T-cell (primary cell): ENCODE measurements around the gene CASQ1. TPM values are rescaled to one million over a fixed set of nuclear protein-coding genes. Genes with fewer than 3 reads are reported as not detected.

Experiments
- ATAC-seq, 4 experiments: fragments of 200-7000 bp in 3 of 4; fragments of 150-1000 bp in 1 of 4; cut with Tn5 transposase; replicated peaks in 1 of 4; 1 replicate in 3 of 4; 2 replicates in 1 of 4; pipeline ENCODE4 v1.10.0; 2021; ENCODE audit warnings: moderate library complexity in 3 of 4, mild to moderate bottlenecking in 2 of 4, moderate number of reproducible peaks in 1 of 4
- CTCF ChIA-PET, 2 donors: fragments of 300-600 bp; sonication (Branson Sonifier 250); formaldehyde crosslinking; loops; one replicate each; lab custom pipeline; 2022; ENCODE audit warnings: antibody characterized with exemption in 2 of 2; lab: Charles Lee
- POLR2A ChIA-PET, 2 donors: fragments of 300-600 bp; sonication (Branson Sonifier 250); formaldehyde crosslinking; loops; one replicate each; lab custom pipeline; 2022; ENCODE audit warnings: antibody characterized with exemption in 2 of 2; lab: Charles Lee
- DNase-seq, 35 experiments: peaks; one replicate each; pipeline versions ENCODE4 v3.0.0 to v3.0.0-alpha.2; 2013 to 2023
- H3K27ac ChIP-seq: one replicate; pipeline ENCODE4 v1.5.1; 2013; ENCODE audit warnings: low read length
- H3K27me3 ChIP-seq, 2 experiments: replicated peaks in 1 of 2; 1 replicate in 1 of 2; 2 replicates in 1 of 2; pipeline versions ENCODE4 v1.6.1 to v1.7.0; 2013; ENCODE audit warnings: low read length in 1 of 2, mixed read lengths in 1 of 2; ENCODE audit not compliant: control insufficient read depth in 2 of 2, insufficient read depth in 2 of 2; ENCODE audit errors: extremely low read depth in 1 of 2
- H3K36me3 ChIP-seq, 2 donors: 1 replicate in 1 of 2; 2 replicates in 1 of 2; pipeline versions ENCODE4 v1.6.1 to v1.7.0; 2013; ENCODE audit warnings: low read length in 1 of 2; ENCODE audit not compliant: control insufficient read depth in 2 of 2, insufficient read depth in 1 of 2; ENCODE audit errors: extremely low read depth in 1 of 2
- H3K4me1 ChIP-seq, 2 experiments: 1 replicate in 1 of 2; 2 replicates in 1 of 2; pipeline versions ENCODE4 v1.6.1 to v1.7.0; 2013; ENCODE audit warnings: low read length in 2 of 2, mixed read lengths in 1 of 2; ENCODE audit not compliant: insufficient read depth in 2 of 2, control insufficient read depth in 1 of 2; ENCODE audit errors: extremely low read depth in 1 of 2
- H3K4me3 ChIP-seq, 2 donors: 1 replicate in 1 of 2; 2 replicates in 1 of 2; pipeline versions ENCODE4 v1.5.1 to v1.7.0; 2013; ENCODE audit warnings: mild to moderate bottlenecking in 2 of 2, low read length in 1 of 2, moderate library complexity in 1 of 2; ENCODE audit not compliant: control insufficient read depth in 1 of 2; ENCODE audit errors: extremely low read depth in 1 of 2
- H3K9me3 ChIP-seq: 2 replicates; pipeline ENCODE4 v1.7.0; 2013
- H3K27ac Mint-ChIP-seq, 2 donors: one replicate each; pipeline ENCODE4 v1.8.0; 2020 to 2021; ENCODE audit warnings: mild to moderate bottlenecking in 2 of 2, mixed read lengths in 2 of 2
- H3K27me3 Mint-ChIP-seq, 2 donors: one replicate each; pipeline ENCODE4 v1.8.0; 2021 to 2022; ENCODE audit warnings: mixed read lengths in 2 of 2
- H3K36me3 Mint-ChIP-seq: one replicate; pipeline ENCODE4 v1.8.0; 2021; ENCODE audit warnings: mixed read lengths
- H3K4me1 Mint-ChIP-seq, 3 donors: one replicate each; pipeline ENCODE4 v1.8.0; 2020 to 2022; ENCODE audit warnings: mixed read lengths in 3 of 3, mild to moderate bottlenecking in 1 of 3
- H3K4me3 Mint-ChIP-seq, 3 donors: one replicate each; pipeline ENCODE4 v1.8.0; 2020 to 2022; ENCODE audit warnings: mild to moderate bottlenecking in 3 of 3, mixed read lengths in 3 of 3, moderate library complexity in 3 of 3
- H3K9me3 Mint-ChIP-seq, 3 donors: one replicate each; pipeline ENCODE4 v1.8.0; 2020 to 2022; ENCODE audit warnings: mixed read lengths in 3 of 3
- WGBS: methylation state at CpG from one replicate; pipeline ENCODE4 v1.1.5; 2013; ENCODE audit warnings: missing lambda C conversion rate; ENCODE audit not compliant: insufficient coverage; 5-methylcytosine and 5-hydroxymethylcytosine counted together
- total RNA-seq, 35 experiments: library from RNA in 6 of 35; stranded (reverse) in 6 of 35; fragments of 120-200 nt in 1 of 35; gene quantifications; one replicate each; pipeline versions ENCODE4 v1.2.1 to v1.2.4 and lab custom pipeline; 2013 to 2026

The CASQ1 gene
- total RNA-seq, 5 donors from 2014 or later (not counting 1 experiment from before 2014, with no cell fraction given) = not detected

- H3K36me3 Mint-ChIP-seq = peaks cover 60% of the 10 kb centered on the region
- Histone ChIP-seq H3K27ac (no peak overlapping the region), H3K36me3 (peaks cover 21 to 94% of the 10 kb centered on the region in 2 donors), H3K4me3 (no peak overlapping the region), H3K4me1 (no peaks in the 10 kb centered on the region), H3K27me3 (no peaks in the 10 kb centered on the region), H3K9me3 (no peaks in the 10 kb centered on the region)
- H3K4me3 Mint-ChIP-seq = no peak overlapping the region
- no peaks in the 10 kb centered on the region for H3K9me3 Mint-ChIP-seq
- ATAC-seq (no peak), DNase-seq (no peak)
- H3K27ac Mint-ChIP-seq = no peak overlapping the region
- WGBS = 96% methylated on average over 2 of the region's 2 CpGs
- ChIA-PET POLR2A (interaction anchor here in 1 of 2 donors (0.5 kb wide), 1 partner anchor 105 kb away, joined by 5 read pairs; no protein-coding TSS in a partner anchor), CTCF (interaction anchor here in 1 of 2 donors (0.6 kb wide), 1 partner anchor 242 kb away, joined by 4 read pairs; no protein-coding TSS in a partner anchor)
- no peaks in the 10 kb centered on the region for H3K27me3 Mint-ChIP-seq
- H3K4me1 Mint-ChIP-seq = no peaks in the 10 kb centered on the region
These were observed 34.2 kb downstream of the CASQ1 start for GRCh38 chr1:160224606-160225005.

DNA sequence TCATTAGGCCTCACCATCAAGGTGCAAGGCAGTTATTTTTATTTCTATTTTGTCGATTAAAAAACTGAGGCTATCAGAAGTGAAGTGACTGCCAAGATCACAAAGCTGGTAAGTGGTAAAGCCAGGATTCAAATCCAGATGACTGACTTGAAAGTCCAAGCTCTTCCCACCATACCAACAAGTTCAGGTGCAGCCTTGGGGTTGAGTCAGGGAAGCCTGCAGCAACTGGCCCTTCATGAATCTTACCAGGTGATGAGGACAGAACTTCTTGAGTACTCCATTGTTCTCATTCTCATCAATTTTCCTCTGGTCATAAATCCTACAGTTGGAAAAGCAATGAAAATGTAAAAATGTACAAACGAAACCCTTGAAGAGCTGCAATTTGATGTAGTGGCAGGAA lies 35.0 kb downstream of the CASQ1 start:
- ATAC-seq = no peak
- Mint-ChIP-seq H3K36me3 (peaks cover 60% of the 10 kb centered on the region), H3K4me3 (no peak overlapping the region), H3K9me3 (no peaks in the 10 kb centered on the region), H3K27ac (no peak overlapping the region), H3K27me3 (no peaks in the 10 kb centered on the region), H3K4me1 (no peaks in the 10 kb centered on the region)
- POLR2A ChIA-PET = interaction anchor here in 1 of 2 donors (0.6 kb wide), 1 partner anchor 16 kb away, joined by 13 read pairs; no protein-coding TSS in a partner anchor
- Histone ChIP-seq H3K27me3 (no peaks in the 10 kb centered on the region), H3K9me3 (no peaks in the 10 kb centered on the region), H3K4me3 (no peak overlapping the region), H3K27ac (no peak overlapping the region), H3K36me3 (peaks cover 17 to 94% of the 10 kb centered on the region in 2 donors), H3K4me1 (no peaks in the 10 kb centered on the region)
- WGBS = no CpG with 5 or more reads among the region's 2 CpGs
- CTCF ChIA-PET = interaction anchor here in 1 of 2 donors (0.6 to 1.1 kb wide), 3 partner anchors 27 to 241 kb away, joined by 3 to 4 read pairs (median 4); partner anchors contain the start of gene IGSF8
- no peak for DNase-seq

DNA sequence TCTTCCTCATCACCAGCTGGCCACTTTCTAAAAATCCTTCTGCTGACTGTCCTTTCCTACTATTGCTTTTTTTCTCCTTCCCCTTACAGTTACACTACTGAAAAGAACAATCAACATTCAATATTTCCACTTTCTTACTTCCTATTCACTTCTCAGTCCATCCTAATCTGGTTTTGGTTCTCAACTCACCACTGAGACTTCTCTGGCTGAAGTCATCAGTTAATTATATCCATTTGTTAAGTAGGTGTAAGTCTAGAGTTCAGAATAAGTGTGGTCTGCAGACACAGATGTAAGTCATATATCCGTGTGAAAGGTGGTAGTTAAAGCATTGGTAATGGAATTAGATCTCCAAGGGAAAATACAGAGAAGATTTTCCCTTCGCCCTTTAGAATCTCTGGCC lies 36.2 kb downstream of the CASQ1 start:
- Mint-ChIP-seq H3K4me3 (no peak overlapping the region), H3K4me1 (no peaks in the 10 kb centered on the region), H3K27me3 (no peaks in the 10 kb centered on the region), H3K9me3 (no peaks in the 10 kb centered on the region), H3K36me3 (peaks cover 66% of the 10 kb centered on the region), H3K27ac (no peak overlapping the region)
- Histone ChIP-seq H3K4me1 (no peaks in the 10 kb centered on the region), H3K36me3 (peaks cover 14 to 94% of the 10 kb centered on the region in 2 donors), H3K27ac (no peak overlapping the region), H3K9me3 (no peaks in the 10 kb centered on the region), H3K27me3 (no peaks in the 10 kb centered on the region), H3K4me3 (no peak overlapping the region)
- WGBS = no CpG with 5 or more reads among the region's 2 CpGs
- CTCF ChIA-PET = no interaction called here
- ATAC-seq (no peak), DNase-seq (no peak)
- POLR2A ChIA-PET = no interaction called here

- Histone ChIP-seq H3K36me3 (peaks cover 14 to 95% of the 10 kb centered on the region in 2 donors), H3K9me3 (no peaks in the 10 kb centered on the region), H3K4me3 (no peak overlapping the region), H3K4me1 (no peaks in the 10 kb centered on the region), H3K27me3 (no peaks in the 10 kb centered on the region), H3K27ac (no peak overlapping the region)
- DNase-seq = no peak
- ChIA-PET CTCF (no interaction called here), POLR2A (no interaction called here)
- no peaks in the 10 kb centered on the region for H3K4me1 Mint-ChIP-seq
- no peak for ATAC-seq
- no peak overlapping the region for H3K27ac Mint-ChIP-seq
- H3K36me3 Mint-ChIP-seq = peaks cover 62% of the 10 kb centered on the region
- no peaks in the 10 kb centered on the region for H3K27me3 Mint-ChIP-seq
- H3K4me3 Mint-ChIP-seq = no peak overlapping the region
- no CpG with 5 or more reads among the region's 4 CpGs for WGBS
- H3K9me3 Mint-ChIP-seq = no peaks in the 10 kb centered on the region
These were observed 36.7 kb downstream of the CASQ1 start for GRCh38 chr1:160227034-160227433.

GRCh38 chr1:160227561-160227960 lies 37.2 kb downstream of the CASQ1 start:
- Histone ChIP-seq H3K36me3 (peaks cover 12 to 96% of the 10 kb centered on the region in 2 donors), H3K9me3 (no peaks in the 10 kb centered on the region), H3K27me3 (no peaks in the 10 kb centered on the region), H3K4me1 (no peaks in the 10 kb centered on the region), H3K4me3 (no peak overlapping the region), H3K27ac (no peak overlapping the region)
- Mint-ChIP-seq H3K36me3 (peaks cover 56% of the 10 kb centered on the region), H3K27me3 (no peaks in the 10 kb centered on the region), H3K4me3 (no peak overlapping the region), H3K4me1 (no peaks in the 10 kb centered on the region), H3K27ac (no peak overlapping the region), H3K9me3 (no peaks in the 10 kb centered on the region)
- WGBS = no CpG with 5 or more reads among the region's 1 CpG
- CTCF ChIA-PET = no interaction called here
- no peak for DNase-seq
- no peak for ATAC-seq
- POLR2A ChIA-PET = no interaction called here

- Mint-ChIP-seq H3K4me3 (no peak overlapping the region), H3K27ac (no peak overlapping the region), H3K27me3 (no peaks in the 10 kb centered on the region), H3K9me3 (no peaks in the 10 kb centered on the region), H3K4me1 (peaks cover 0 to 4% (median 2%) of the 10 kb centered on the region in 3 donors), H3K36me3 (peaks cover 48% of the 10 kb centered on the region)
- no peak overlapping the region for H3K4me3 ChIP-seq
- no peaks in the 10 kb centered on the region for H3K9me3 ChIP-seq
- DNase-seq (no peak), ATAC-seq (no peak)
- H3K27ac ChIP-seq = no peak overlapping the region
- H3K4me1 ChIP-seq = no peaks in the 10 kb centered on the region
- ChIA-PET POLR2A (interaction anchor here (0.5 to 0.6 kb wide), 2 partner anchors 23 to 417 kb away, joined by 3 to 5 read pairs; partner anchors contain the start of gene PEA15 (in 1 of the 2)), CTCF (interaction anchor here (0.6 to 0.7 kb wide), 2 partner anchors 180 to 452 kb away, joined by 3 to 4 read pairs; no protein-coding TSS in a partner anchor)
- no peaks in the 10 kb centered on the region for H3K27me3 ChIP-seq
- peaks cover 7 to 88% of the 10 kb centered on the region in 2 donors for H3K36me3 ChIP-seq
These were observed 38.1 kb downstream of the CASQ1 start for GRCh38 chr1:160228431-160228830.
